HepG2 (cell line): Measurements from ENCODE around the gene PLIN4. TPM values are rescaled to one million over a fixed set of nuclear protein-coding genes. Genes with fewer than 3 reads are reported as not detected.

Experiments used
- CCAR2 ChIP-seq: fragments of 200-400 bp; formaldehyde crosslinking; optimal IDR thresholded peaks from 2 replicates; pipeline ENCODE3; 2018; ENCODE audit warnings: low read depth, mild to moderate bottlenecking, low read length, moderate library complexity
- CHD4 ChIP-seq: fragments of 200-600 bp; sonication (generic); IDR thresholded peaks from 2 replicates; pipeline ENCODE4 v1.7.0; 2017; ENCODE audit warnings: mild to moderate bottlenecking, low read length, borderline replicate concordance
- DRAP1 ChIP-seq: IDR thresholded peaks from 2 replicates; pipeline ENCODE4 v1.6.1; 2016; ENCODE audit warnings: missing genetic modification reagents, missing compliant biosample characterization
- ISX ChIP-seq: sonication (generic); formaldehyde crosslinking; conservative IDR thresholded peaks from 2 replicates; pipeline ENCODE4 v1.5.0; 2020; ENCODE audit warnings: missing genetic modification reagents
- KMT2B ChIP-seq: IDR thresholded peaks from 2 replicates; pipeline ENCODE4 v1.6.1; 2016; ENCODE audit warnings: missing genetic modification reagents, missing compliant biosample characterization
- NONO ChIP-seq, 2 experiments: fragments of 450-650 bp in 1 of 2; sonication (generic) in 1 of 2; formaldehyde crosslinking in 1 of 2; IDR thresholded peaks in 1 of 2; conservative IDR thresholded peaks in 1 of 2; 2 replicates each; pipeline versions ENCODE4 v1.6.1 to v1.8.0; 2017 to 2022; ENCODE audit warnings: mild to moderate bottlenecking in 1 of 2, missing genetic modification reagents in 1 of 2, moderate library complexity in 1 of 2
- NR2F2 ChIP-seq: IDR thresholded peaks from 2 replicates; pipeline ENCODE4 v1.6.1; 2012; ENCODE audit warnings: low read depth, inconsistent platforms, borderline replicate concordance
- SALL1 ChIP-seq: sonication (generic); formaldehyde crosslinking; IDR thresholded peaks from 2 replicates; pipeline ENCODE4 v1.8.0; 2022; ENCODE audit warnings: mild to moderate bottlenecking, missing genetic modification reagents
- SIN3B ChIP-seq: fragments of 150-350 bp; IDR thresholded peaks from 2 replicates; pipeline ENCODE4 v1.6.1; 2014; ENCODE audit warnings: low read length
- SOX13 ChIP-seq, 3 experiments: fragments of 450-650 bp in 1 of 3; sonication (generic) in 1 of 3; formaldehyde crosslinking in 1 of 3; IDR thresholded peaks in 2 of 3; conservative IDR thresholded peaks in 1 of 3; 2 replicates each; pipeline versions ENCODE4 v1.5.0 to v1.6.1; 2016 to 2020; ENCODE audit warnings: antibody characterized with exemption in 1 of 3, mild to moderate bottlenecking in 1 of 3, missing compliant biosample characterization in 1 of 3, missing genetic modification reagents in 1 of 3, moderate library complexity in 1 of 3
- SOX5 ChIP-seq: IDR thresholded peaks from 2 replicates; pipeline ENCODE4 v1.6.1; 2016; ENCODE audit warnings: borderline replicate concordance
- SSRP1 ChIP-seq: IDR thresholded peaks from 2 replicates; pipeline ENCODE4 v1.6.1; 2016; ENCODE audit warnings: control low read depth
- TBL1XR1 ChIP-seq: fragments of 150-350 bp; IDR thresholded peaks from 2 replicates; pipeline ENCODE4 v1.6.1; 2014; ENCODE audit warnings: borderline replicate concordance, low read length; ENCODE audit not compliant: partially characterized antibody
- TIGD3 ChIP-seq: sonication (generic); formaldehyde crosslinking; IDR thresholded peaks from 2 replicates; pipeline ENCODE4 v1.5.1; 2020; ENCODE audit warnings: mild to moderate bottlenecking, missing genetic modification reagents, borderline replicate concordance
- ZNF235 ChIP-seq: sonication (generic); formaldehyde crosslinking; IDR thresholded peaks from 2 replicates; pipeline ENCODE4 v1.8.1; 2023; ENCODE audit warnings: mild to moderate bottlenecking, missing genetic modification reagents, borderline replicate concordance
- ZNF383 ChIP-seq: sonication (generic); formaldehyde crosslinking; IDR thresholded peaks from 2 replicates; pipeline ENCODE4 v1.4.0; 2020; ENCODE audit warnings: missing genetic modification reagents, mild to moderate bottlenecking, borderline replicate concordance
- ZNF503 ChIP-seq: sonication (generic); formaldehyde crosslinking; IDR thresholded peaks from 2 replicates; pipeline ENCODE4 v1.4.0; 2020; ENCODE audit warnings: missing genetic modification reagents
- ZNF530 ChIP-seq: sonication (generic); formaldehyde crosslinking; IDR thresholded peaks from 2 replicates; pipeline ENCODE4 v1.5.0; 2020; ENCODE audit warnings: low read depth, mild to moderate bottlenecking, missing genetic modification reagents
- ZNF547 ChIP-seq: sonication (generic); formaldehyde crosslinking; IDR thresholded peaks from 2 replicates; pipeline ENCODE4 v1.5.1; 2020; ENCODE audit warnings: mild to moderate bottlenecking, missing genetic modification reagents
- ZNF572 ChIP-seq: sonication (generic); formaldehyde crosslinking; IDR thresholded peaks from 2 replicates; pipeline ENCODE4 v1.5.1; 2020; ENCODE audit warnings: mild to moderate bottlenecking, missing genetic modification reagents
- ZNF629 ChIP-seq: sonication (generic); formaldehyde crosslinking; conservative IDR thresholded peaks from 2 replicates; pipeline ENCODE4 v1.5.0; 2020; ENCODE audit warnings: missing genetic modification reagents
- ZNF644 ChIP-seq: IDR thresholded peaks from 2 replicates; pipeline ENCODE4 v1.6.1; 2016; ENCODE audit warnings: low read depth
- polyA plus RNA-seq, 8 experiments: library from polyadenylated mRNA; depleted of rRNA in 3 of 8; stranded (reverse) in 7 of 8; unstranded in 1 of 8; fragments of >200 nt; fragmentation: Illumina TruSeq in 4 of 8; extraction: Trizol in 4 of 8; gene quantifications; 2 replicates each; pipeline versions ENCODE4 v1.2.1 to v1.2.3, GENCODE V29; 2011 to 2016; ENCODE audit warnings: low read depth in 4 of 8, missing spikeins in 1 of 8, mixed read lengths in 1 of 8; ENCODE audit not compliant: insufficient read depth in 1 of 8
- total RNA-seq, 5 experiments: library from RNA; depleted of rRNA; stranded (reverse); fragments of >200 nt; fragmentation: Illumina TruSeq; extraction: Trizol; gene quantifications; 2 replicates each; pipeline ENCODE4 v1.2.3, GENCODE V29; 2016; ENCODE audit warnings: low read depth in 1 of 5
- TF ChIP-seq, protein P1 (sequence below): sonication (generic); formaldehyde crosslinking; IDR thresholded peaks from 2 replicates; pipeline ENCODE4 v1.8.0; 2022; ENCODE audit warnings: mild to moderate bottlenecking, missing genetic modification reagents, borderline replicate concordance
- TF ChIP-seq, protein P2 (sequence below): sonication (generic); formaldehyde crosslinking; IDR thresholded peaks from 2 replicates; pipeline ENCODE4 v1.5.0; 2020; ENCODE audit warnings: missing genetic modification reagents

PLIN4 gene
- total and polyA plus RNA-seq, 2 of the 13 experiments (the other 11 are each of a cell fraction or from before 2014, with no cell fraction given): 1.1 to 1.3 TPM

GRCh38 chr19:4521170-4521887 is 3.0 kb upstream of the PLIN4 start (continued):
- TF ChIP-seq, protein P1, sequence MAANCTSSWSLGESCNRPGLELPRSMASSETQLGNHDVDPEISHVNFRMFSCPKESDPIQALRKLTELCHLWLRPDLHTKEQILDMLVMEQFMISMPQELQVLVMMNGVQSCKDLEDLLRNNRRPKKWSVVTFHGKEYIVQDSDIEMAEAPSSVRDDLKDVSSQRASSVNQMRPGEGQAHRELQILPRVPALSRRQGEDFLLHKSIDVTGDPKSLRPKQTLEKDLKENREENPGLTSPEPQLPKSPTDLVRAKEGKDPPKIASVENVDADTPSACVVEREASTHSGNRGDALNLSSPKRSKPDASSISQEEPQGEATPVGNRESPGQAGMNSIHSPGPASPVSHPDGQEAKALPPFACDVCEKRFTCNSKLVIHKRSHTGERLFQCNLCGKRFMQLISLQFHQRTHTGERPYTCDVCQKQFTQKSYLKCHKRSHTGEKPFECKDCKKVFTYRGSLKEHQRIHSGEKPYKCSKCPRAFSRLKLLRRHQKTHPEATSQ: no peak
- no peak for TF ChIP-seq ZNF530 (CRISPR knock-in tag)
- TF ChIP-seq, protein P2, sequence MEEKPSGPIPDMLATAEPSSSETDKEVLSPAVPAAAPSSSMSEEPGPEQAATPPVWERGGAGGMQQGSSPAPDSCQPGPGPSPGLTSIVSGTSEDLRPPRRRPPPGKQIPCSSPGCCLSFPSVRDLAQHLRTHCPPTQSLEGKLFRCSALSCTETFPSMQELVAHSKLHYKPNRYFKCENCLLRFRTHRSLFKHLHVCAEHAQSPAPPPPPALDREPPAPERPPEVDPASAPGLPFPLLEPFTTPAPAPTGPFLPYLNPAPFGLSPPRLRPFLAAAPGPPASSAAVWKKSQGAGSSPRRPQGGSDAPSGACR (CRISPR knock-in tag): no peak
- TF ChIP-seq TBL1XR1: no peak
- TF ChIP-seq CHD4: 0 out of 2 replicates have a peak, but pooled peaks have one; percentile 21
- peak; percentile 39; the same call in 1 of the 2 replicates for TF ChIP-seq SOX5 (CRISPR knock-in tag)
- TF ChIP-seq ZNF547: 0 out of 2 replicates have a peak, but pooled peaks have one; percentile 26
- no peak for TF ChIP-seq ISX
- TF ChIP-seq ZNF629: peak; percentile 98
- no peak for TF ChIP-seq ZNF383 (CRISPR knock-in tag)
- no peak for TF ChIP-seq NONO (IDR thresholded peaks at IDR 0.05)
- TF ChIP-seq NONO (CRISPR knock-in tag; conservative IDR thresholded peaks at IDR 0.05): peak; percentile 33; the same call in 1 of the 2 replicates
- no peak for TF ChIP-seq ZNF644 (CRISPR knock-in tag)
- no peak for TF ChIP-seq SIN3B
- TF ChIP-seq DRAP1 (CRISPR knock-in tag): 0 out of 2 replicates have a peak, but pooled peaks have one; percentile 23
- no peak for TF ChIP-seq ZNF572 (CRISPR knock-in tag)
- 0 out of 2 replicates have a peak, but pooled peaks have one; percentile 22 for TF ChIP-seq KMT2B
- peak; percentile 69; the same call in 1 of the 2 replicates for TF ChIP-seq SALL1
- no peak for TF ChIP-seq CCAR2
- TF ChIP-seq ZNF235 (CRISPR knock-in tag): no peak
- no peak for TF ChIP-seq TIGD3 (CRISPR knock-in tag)
- peak; percentile 86 for TF ChIP-seq NR2F2
- no peak for TF ChIP-seq SSRP1
- no peak for TF ChIP-seq SOX13 (IDR thresholded peaks at IDR 0.05)
- peak in 1 of 2 experiments; percentile 45; a peak in 2 of 4 replicates for TF ChIP-seq SOX13 (CRISPR knock-in tag; conservative IDR thresholded peaks at IDR 0.05 in 1 of 2, IDR thresholded peaks at IDR 0.05 in 1 of 2)
- TF ChIP-seq ZNF503 (CRISPR knock-in tag): no peak
